ENCODE results near the gene RAB11FIP2.

The RAB11FIP2 gene

GRCh38 chr10:117997673-117998072, 49.1 kb downstream of the RAB11FIP2 start:
- no peak for TF ChIP-seq CTCF (IDR thresholded peaks at IDR 0.05; ENCODE audit: unreplicated experiment in 3 of 3)
- no peaks in the 10 kb centered on the region for H3K27me3 Mint-ChIP-seq (ENCODE audit: low read depth)
- peaks cover 20% of the 10 kb centered on the region for H3K36me3 Mint-ChIP-seq (ENCODE audit: low read depth)
- no peaks in the 10 kb centered on the region for H3K4me1 Mint-ChIP-seq
- H3K9me3 Mint-ChIP-seq: no peaks in the 10 kb centered on the region
- no peak overlapping the region for H3K4me3 Mint-ChIP-seq
- H3K27ac Mint-ChIP-seq: no peak overlapping the region

- Mint-ChIP-seq H3K4me1 (no peaks in the 10 kb centered on the region), H3K27ac (no peak overlapping the region), H3K9me3 (no peaks in the 10 kb centered on the region), H3K27me3 (ENCODE audit: low read depth) (no peaks in the 10 kb centered on the region), H3K4me3 (no peak overlapping the region), H3K36me3 (ENCODE audit: low read depth) (peaks cover 16% of the 10 kb centered on the region)
- TF ChIP-seq CTCF (IDR thresholded peaks at IDR 0.05; ENCODE audit: unreplicated experiment in 3 of 3): no peak
Observed at GRCh38 chr10:117996709-117997108, 50.0 kb downstream of the RAB11FIP2 start.

- no peaks in the 10 kb centered on the region for H3K9me3 Mint-ChIP-seq
- no peak overlapping the region for H3K27ac Mint-ChIP-seq
- no peak for TF ChIP-seq CTCF (IDR thresholded peaks at IDR 0.05; ENCODE audit: unreplicated experiment in 3 of 3)
- H3K36me3 Mint-ChIP-seq (ENCODE audit: low read depth): peaks cover 12% of the 10 kb centered on the region
- no peaks in the 10 kb centered on the region for H3K4me1 Mint-ChIP-seq
- H3K4me3 Mint-ChIP-seq: no peak overlapping the region
- no peaks in the 10 kb centered on the region for H3K27me3 Mint-ChIP-seq (ENCODE audit: low read depth)
Observed at GRCh38 chr10:117994771-117995170, 52.0 kb downstream of the RAB11FIP2 start.

- Mint-ChIP-seq H3K4me1 (no peaks in the 10 kb centered on the region), H3K36me3 (ENCODE audit: low read depth) (peaks cover 12% of the 10 kb centered on the region), H3K27me3 (ENCODE audit: low read depth) (no peaks in the 10 kb centered on the region), H3K4me3 (no peak overlapping the region), H3K9me3 (no peaks in the 10 kb centered on the region), H3K27ac (no peak overlapping the region)
- no peak for TF ChIP-seq CTCF (IDR thresholded peaks at IDR 0.05; ENCODE audit: unreplicated experiment in 3 of 3)
Observed at GRCh38 chr10:117993166-117993565, 53.6 kb downstream of the RAB11FIP2 start.

- Mint-ChIP-seq H3K9me3 (peaks cover 6% of the 10 kb centered on the region), H3K27me3 (ENCODE audit: low read depth) (no peaks in the 10 kb centered on the region), H3K4me3 (no peak overlapping the region), H3K27ac (no peak overlapping the region), H3K36me3 (ENCODE audit: low read depth) (peaks cover 9% of the 10 kb centered on the region), H3K4me1 (no peaks in the 10 kb centered on the region)
- TF ChIP-seq CTCF (IDR thresholded peaks at IDR 0.05; ENCODE audit: unreplicated experiment in 3 of 3): no peak
Observed at GRCh38 chr10:117991701-117992100, 55.0 kb downstream of the RAB11FIP2 start.

GRCh38 chr10:117989962-117990361, 56.8 kb downstream of the RAB11FIP2 start:
- H3K27me3 Mint-ChIP-seq (ENCODE audit: low read depth): no peaks in the 10 kb centered on the region
- no peak overlapping the region for H3K27ac Mint-ChIP-seq
- no peak overlapping the region for H3K4me3 Mint-ChIP-seq

More at GRCh38 chr10:117989962-117990361, 56.8 kb downstream of the RAB11FIP2 start:
- Mint-ChIP-seq H3K9me3 (peaks cover 12% of the 10 kb centered on the region), H3K4me1 (no peaks in the 10 kb centered on the region), H3K36me3 (ENCODE audit: low read depth) (no peaks in the 10 kb centered on the region)
- no peak for TF ChIP-seq CTCF (IDR thresholded peaks at IDR 0.05; ENCODE audit: unreplicated experiment in 3 of 3)

Measured in nephron (organoid).